GM19397 (cell line): ENCODE results near the gene LGALS9.

Experiments used
- ATAC-seq: cut with Tn5 transposase; IDR thresholded peaks from one replicate; pipeline ENCODE4 v1.9.1; 2021; ENCODE audit warnings: mild to moderate bottlenecking, moderate library complexity; ENCODE audit not compliant: unreplicated experiment

LGALS9 gene

GRCh38 chr17:27602721-27603420, 28.1 kb upstream of the LGALS9 start:
- ATAC-seq: no peak

GRCh38 chr17:27603421-27603770, 27.6 kb upstream of the LGALS9 start:
- ATAC-seq: no peak

- no peak for ATAC-seq
Observed at GRCh38 chr17:27603880-27604794, 26.9 kb upstream of the LGALS9 start.

- ATAC-seq: no peak
Observed at GRCh38 chr17:27605409-27605808, 25.6 kb upstream of the LGALS9 start.

- ATAC-seq: no peak
Observed at GRCh38 chr17:27607521-27608091, 23.4 kb upstream of the LGALS9 start.

- no peak for ATAC-seq
Observed at GRCh38 chr17:27608328-27609230, 22.4 kb upstream of the LGALS9 start.

- ATAC-seq: no peak
Observed at GRCh38 chr17:27609611-27610303, 21.2 kb upstream of the LGALS9 start.

GRCh38 chr17:27610304-27610677, 20.7 kb upstream of the LGALS9 start:
- no peak for ATAC-seq

- no peak for ATAC-seq
Observed at GRCh38 chr17:27612160-27612770, 18.7 kb upstream of the LGALS9 start.

GRCh38 chr17:27613433-27613832, 17.6 kb upstream of the LGALS9 start:
- ATAC-seq: no peak

GRCh38 chr17:27615121-27615520, 15.9 kb upstream of the LGALS9 start:
- ATAC-seq: no peak

GRCh38 chr17:27616414-27616813, 14.6 kb upstream of the LGALS9 start:
- ATAC-seq: no peak

- no peak for ATAC-seq
Observed at GRCh38 chr17:27618417-27618816, 12.6 kb upstream of the LGALS9 start.

- ATAC-seq: no peak
Observed at GRCh38 chr17:27620721-27621120, 10.3 kb upstream of the LGALS9 start.

GRCh38 chr17:27621536-27621935, 9.5 kb upstream of the LGALS9 start:
- ATAC-seq: no peak

- no peak for ATAC-seq
Observed at GRCh38 chr17:27621942-27622559, 8.9 kb upstream of the LGALS9 start.

GRCh38 chr17:27622986-27623385, 8.0 kb upstream of the LGALS9 start:
- ATAC-seq: no peak

GRCh38 chr17:27623614-27624013, 7.4 kb upstream of the LGALS9 start:
- no peak for ATAC-seq

GRCh38 chr17:27624539-27624938, 6.4 kb upstream of the LGALS9 start:
- ATAC-seq: no peak
